Measurements from ENCODE around the gene GTF3C2. TPM values are rescaled to one million over a fixed set of nuclear protein-coding genes. Genes with fewer than 3 reads are reported as not detected.

Gene GTF3C2
- total RNA-seq, 2 experiments from 2014 or later: 54.3 to 59.0 TPM

Other genes starting within 250 kb of the GTF3C2 start
- gene CGREF1, start 237.6 kb downstream of the GTF3C2 start, total RNA-seq: 1 to 10 TPM in 1 of 2 experiments, under 1 TPM in 1; 0.92 to 1.3 TPM
- gene ABHD1, start 232.9 kb downstream of the GTF3C2 start, total RNA-seq: under 1 TPM; 0.10 to 0.25 TPM
- gene PREB, start 222.1 kb downstream of the GTF3C2 start, total RNA-seq: 10 to 100 TPM; 60.0 to 65.3 TPM
- gene PRR30, start 217.4 kb downstream of the GTF3C2 start, total RNA-seq: not detected
- not detected for gene TCF23, start 207.8 kb downstream of the GTF3C2 start, total RNA-seq
- gene ATRAID, start 144.7 kb downstream of the GTF3C2 start, total RNA-seq: 10 to 100 TPM; 72.5 to 81.8 TPM
- 10 to 100 TPM; 34.2 to 39.2 TPM for gene SLC5A6, start 144.5 kb downstream of the GTF3C2 start, total RNA-seq
- 10 to 100 TPM; 63.7 to 66.1 TPM for gene CAD, start 139.4 kb downstream of the GTF3C2 start, total RNA-seq
- gene SLC30A3, start 93.7 kb downstream of the GTF3C2 start, total RNA-seq: under 1 TPM; 0.23 to 0.45 TPM
- gene DNAJC5G, start 81.3 kb downstream of the GTF3C2 start, total RNA-seq: not detected
- gene TRIM54, start 74.3 kb downstream of the GTF3C2 start, total RNA-seq: not detected
- gene UCN, start 48.3 kb downstream of the GTF3C2 start, total RNA-seq: 1 to 10 TPM; 2.3 to 2.8 TPM
- 10 to 100 TPM; 80.8 to 83.6 TPM for gene MPV17, start 33.7 kb downstream of the GTF3C2 start, total RNA-seq
- 10 to 100 TPM; 40.9 to 42.2 TPM for gene EIF2B4, start 13.6 kb upstream of the GTF3C2 start, total RNA-seq
- 100 to 1,000 TPM; 109 to 120 TPM for gene SNX17, start 13.9 kb upstream of the GTF3C2 start, total RNA-seq
- gene ZNF513, start 24.0 kb upstream of the GTF3C2 start, total RNA-seq: 10 to 100 TPM; 14.3 to 15.4 TPM
- 100 to 1,000 TPM; 109 TPM for gene PPM1G, start 52.8 kb upstream of the GTF3C2 start, total RNA-seq
- gene NRBP1, start 71.9 kb upstream of the GTF3C2 start, total RNA-seq: 10 to 100 TPM; 77.1 to 82.3 TPM
- gene KRTCAP3, start 85.6 kb upstream of the GTF3C2 start, total RNA-seq: 1 to 10 TPM; 7.1 to 8.3 TPM
- 1 to 10 TPM; 9.3 to 9.8 TPM for gene IFT172, start 133.0 kb upstream of the GTF3C2 start, total RNA-seq
- gene FNDC4, start 138.4 kb upstream of the GTF3C2 start, total RNA-seq: not detected
- gene GCKR, start 140.1 kb upstream of the GTF3C2 start, total RNA-seq: not detected
- gene ZNF512, start 226.3 kb upstream of the GTF3C2 start, total RNA-seq: 10 to 100 TPM; 42.3 to 51.5 TPM

Measured in activated CD4-positive, alpha-beta T cell treated with anti-CD3 and anti-CD28 coated beads, Interleukin-2, amount 10 ng/mL, durations not matched to agents 7 days and 5 days (primary cell).